Iris pigment epithelial cell (primary cell): Measurements from ENCODE around the gene BRMS1.

ENCODE experiments used
- DNase-seq: peaks from one replicate; pipeline ENCODE4 v3.0.0-alpha.2; 2011; ENCODE audit warnings: low read depth

The BRMS1 gene

GRCh38 chr11:66336234-66337102 lies 8.4 kb downstream of the BRMS1 start, which contains the start of gene RIN1:
RIN1 (minus strand) TSS chr11:66336434; CDS start chr11:66336402, 32 bp downstream.
- DNase-seq, result peak; percentile 98

- DNase-seq, result peak; percentile 71
Measured at GRCh38 chr11:66335531-66336233, 9.2 kb downstream of the BRMS1 start.

GRCh38 chr11:66334605-66335442 lies 10.1 kb downstream of the BRMS1 start:
- DNase-seq, result no peak

GRCh38 chr11:66333896-66334604 lies 10.9 kb downstream of the BRMS1 start:
- DNase-seq, result no peak

GRCh38 chr11:66333220-66333877 lies 11.6 kb downstream of the BRMS1 start:
- no peak for DNase-seq

GRCh38 chr11:66332371-66333219 lies 12.3 kb downstream of the BRMS1 start:
- no peak for DNase-seq

- DNase-seq, result no peak
Measured at GRCh38 chr11:66331542-66332370, 13.1 kb downstream of the BRMS1 start.

- no peak for DNase-seq
Measured at GRCh38 chr11:66330931-66331330, 14.0 kb downstream of the BRMS1 start.

- no peak for DNase-seq
Measured at GRCh38 chr11:66329165-66329673, 15.7 kb downstream of the BRMS1 start.

- DNase-seq, result peak; percentile 50
Measured at GRCh38 chr11:66328302-66329144, 16.4 kb downstream of the BRMS1 start.

- no peak for DNase-seq
Measured at GRCh38 chr11:66328031-66328301, 16.9 kb downstream of the BRMS1 start.

GRCh38 chr11:66327171-66328030 lies 17.5 kb downstream of the BRMS1 start:
- DNase-seq, result peak; percentile 73

GRCh38 chr11:66326261-66327111 lies 18.4 kb downstream of the BRMS1 start:
- DNase-seq, result no peak

GRCh38 chr11:66325263-66325671 lies 19.6 kb downstream of the BRMS1 start:
- no peak for DNase-seq

- DNase-seq, result peak; percentile 36
Measured at GRCh38 chr11:66324664-66325063, 20.2 kb downstream of the BRMS1 start.

GRCh38 chr11:66323684-66324083 lies 21.2 kb downstream of the BRMS1 start:
- DNase-seq, result no peak
